Testis (tissue), 3 donors: ENCODE results near the gene SLC41A3. TPM values are rescaled to one million over a fixed set of nuclear protein-coding genes. Genes with fewer than 3 reads are reported as not detected.

Experiments used
- DNase-seq: peaks from one replicate; pipeline ENCODE4 v3.0.0-alpha.2; 2019
- H3K27ac ChIP-seq, 2 donors: fragments of 200-600 bp; sonication (generic); one replicate each; pipeline ENCODE4 v1.5.1; 2019
- H3K27me3 ChIP-seq: fragments of 200-600 bp; sonication (generic); one replicate; pipeline ENCODE4 v1.5.1; 2019
- H3K36me3 ChIP-seq: fragments of 200-600 bp; sonication (generic); one replicate; pipeline ENCODE4 v1.5.1; 2017; ENCODE audit warnings: low read depth; ENCODE audit errors: missing control alignments
- H3K4me1 ChIP-seq: fragments of 200-600 bp; sonication (generic); one replicate; pipeline ENCODE4 v1.5.1; 2019
- H3K4me3 ChIP-seq, 2 donors: fragments of 200-600 bp; sonication (generic); one replicate each; pipeline ENCODE4 v1.5.1; 2017 to 2019
- H3K9me3 ChIP-seq: fragments of 200-600 bp; sonication (generic); one replicate; pipeline ENCODE4 v1.5.1; 2017
- POLR2A ChIP-seq: fragments of 450-650 bp; IDR thresholded peaks from one replicate; pipeline ENCODE4 v1.6.1; 2017; ENCODE audit warnings: antibody characterized with exemption, mild to moderate bottlenecking, moderate library complexity
- WGBS, 2 donors: methylation state at CpG; one replicate each; pipeline ENCODE4 v1.1.5; 2018; 5-methylcytosine and 5-hydroxymethylcytosine counted together
- intact Hi-C: fragments of 100-400 bp; cut with DNase I; formaldehyde crosslinking; loops from one replicate; pipeline ENCODE4 v1.15.1; 2023; ENCODE audit warnings: low total_unique reads
- polyA plus RNA-seq: library from polyadenylated mRNA; stranded (reverse); fragments of 350-450 nt; fragmentation: Illumina TruSeq; extraction: RNeasy Lipid Tissue Mini Kit (QIAGEN cat#74804); gene quantifications from one replicate; pipeline ENCODE4 v1.2.3, GENCODE V29; 2014; ENCODE audit warnings: low read depth, low replicate concordance; ENCODE audit not compliant: insufficient read depth
- total RNA-seq, 2 donors: library from RNA; depleted of rRNA; stranded (reverse); fragments of >200 nt; gene quantifications; one replicate each; pipeline ENCODE4 v1.2.3, GENCODE V29; 2016
- TF ChIP-seq, protein P1 (sequence below), 3 experiments: fragments of 450-650 bp in 2 of 3; fragments of 200-600 bp in 1 of 3; sonication (generic) in 1 of 3; IDR thresholded peaks; one replicate each; pipeline ENCODE4 v1.5.1; 2016 to 2019; ENCODE audit warnings: antibody characterized with exemption in 3 of 3, mild to moderate bottlenecking in 2 of 3, moderate library complexity in 1 of 3

SLC41A3 gene
- total and polyA plus RNA-seq, 3 donors from 2014 or later = 160 to 220 (median 161) TPM

DNA sequence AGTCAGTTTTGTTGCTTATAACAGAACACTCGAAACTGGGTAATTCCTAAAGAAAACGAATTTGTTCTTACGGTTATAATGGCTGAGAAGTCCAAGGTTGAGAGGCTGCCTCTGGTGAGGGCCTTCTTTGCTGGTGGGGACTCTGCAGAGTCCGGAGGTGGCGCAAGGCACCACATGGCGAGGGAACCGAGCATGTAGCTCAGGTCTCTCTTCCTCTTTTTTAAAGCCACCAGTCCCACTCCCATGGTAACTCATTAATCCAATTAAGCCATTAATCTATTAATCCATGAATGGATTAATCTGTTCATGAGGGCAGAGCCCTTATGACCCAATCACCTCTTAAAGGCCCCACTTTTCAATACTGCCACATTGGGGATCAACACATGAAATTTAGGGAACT lies 64.9 kb downstream of the SLC41A3 start:
- Histone ChIP-seq H3K27ac (no peak overlapping the region), H3K36me3 (no peaks in the 10 kb centered on the region), H3K4me3 (no peak overlapping the region), H3K4me1 (peaks cover 14% of the 10 kb centered on the region), H3K27me3 (no peaks in the 10 kb centered on the region), H3K9me3 (no peaks in the 10 kb centered on the region)
- intact Hi-C loops = no loop called here
- WGBS, 2 donors = 90% methylated on average over 7 of the region's 7 CpGs
- no peak for TF ChIP-seq POLR2A
- TF ChIP-seq, protein P1, sequence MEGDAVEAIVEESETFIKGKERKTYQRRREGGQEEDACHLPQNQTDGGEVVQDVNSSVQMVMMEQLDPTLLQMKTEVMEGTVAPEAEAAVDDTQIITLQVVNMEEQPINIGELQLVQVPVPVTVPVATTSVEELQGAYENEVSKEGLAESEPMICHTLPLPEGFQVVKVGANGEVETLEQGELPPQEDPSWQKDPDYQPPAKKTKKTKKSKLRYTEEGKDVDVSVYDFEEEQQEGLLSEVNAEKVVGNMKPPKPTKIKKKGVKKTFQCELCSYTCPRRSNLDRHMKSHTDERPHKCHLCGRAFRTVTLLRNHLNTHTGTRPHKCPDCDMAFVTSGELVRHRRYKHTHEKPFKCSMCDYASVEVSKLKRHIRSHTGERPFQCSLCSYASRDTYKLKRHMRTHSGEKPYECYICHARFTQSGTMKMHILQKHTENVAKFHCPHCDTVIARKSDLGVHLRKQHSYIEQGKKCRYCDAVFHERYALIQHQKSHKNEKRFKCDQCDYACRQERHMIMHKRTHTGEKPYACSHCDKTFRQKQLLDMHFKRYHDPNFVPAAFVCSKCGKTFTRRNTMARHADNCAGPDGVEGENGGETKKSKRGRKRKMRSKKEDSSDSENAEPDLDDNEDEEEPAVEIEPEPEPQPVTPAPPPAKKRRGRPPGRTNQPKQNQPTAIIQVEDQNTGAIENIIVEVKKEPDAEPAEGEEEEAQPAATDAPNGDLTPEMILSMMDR (IDR thresholded peaks at IDR 0.05) = no peak
- DNase-seq = no peak

DNA sequence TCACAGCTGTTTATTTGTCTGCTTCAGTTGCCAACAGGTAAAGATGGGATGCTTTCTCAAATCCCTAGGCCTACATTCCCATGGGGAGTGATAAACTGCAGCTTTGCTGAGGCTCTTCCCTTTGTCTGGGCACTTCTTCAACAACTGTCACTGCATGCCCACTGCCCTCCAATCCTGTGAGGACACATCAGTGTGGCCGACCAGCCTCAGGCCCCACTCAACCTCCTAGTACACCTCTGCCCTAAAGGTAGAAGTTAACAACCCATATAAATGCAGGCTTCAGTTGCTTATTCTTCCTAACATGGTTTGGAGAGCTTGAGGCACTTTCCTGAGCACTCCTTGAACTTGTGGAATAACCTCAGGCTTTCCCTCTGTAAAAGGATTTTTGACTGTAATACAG lies 65.4 kb downstream of the SLC41A3 start:
- no peak for DNase-seq
- WGBS, 2 donors = 95 to 100% methylated on average over 1 of the region's 1 CpG
- Histone ChIP-seq H3K9me3 (no peaks in the 10 kb centered on the region), H3K4me3 (no peak overlapping the region), H3K36me3 (no peaks in the 10 kb centered on the region), H3K27ac (no peak overlapping the region), H3K27me3 (no peaks in the 10 kb centered on the region), H3K4me1 (peaks cover 14% of the 10 kb centered on the region)
- intact Hi-C loops = no loop called here
- TF ChIP-seq POLR2A = no peak
- TF ChIP-seq, protein P1 (IDR thresholded peaks at IDR 0.05) = no peak

DNA sequence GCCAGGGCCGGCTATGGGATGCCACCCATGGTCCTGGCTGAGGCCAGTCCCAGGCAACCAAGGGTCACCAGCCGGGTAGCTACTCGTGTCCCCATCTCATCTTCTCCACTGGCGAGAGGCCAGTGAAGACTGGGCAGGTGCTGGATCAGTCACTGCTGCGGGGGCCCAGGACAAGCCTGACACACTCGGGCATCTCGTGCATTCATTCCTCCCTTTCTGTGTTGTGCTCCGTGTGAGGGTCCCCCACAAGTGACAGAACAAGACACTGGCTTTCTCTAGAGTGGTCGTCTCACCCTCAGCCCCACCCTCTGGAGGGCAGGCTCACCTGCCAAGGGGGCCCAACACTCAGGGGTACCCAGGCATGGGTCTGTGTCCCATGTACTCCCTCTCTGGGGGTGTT lies 66.6 kb downstream of the SLC41A3 start:
- H3K27me3 ChIP-seq = no peaks in the 10 kb centered on the region
- DNase-seq = no peak
- no peaks in the 10 kb centered on the region for H3K36me3 ChIP-seq
- H3K4me3 ChIP-seq = no peak overlapping the region
- no peak overlapping the region for H3K27ac ChIP-seq
- peaks cover 8% of the 10 kb centered on the region for H3K4me1 ChIP-seq
- no peak for TF ChIP-seq POLR2A
- TF ChIP-seq, protein P1 (IDR thresholded peaks at IDR 0.05) = no peak
- intact Hi-C loops = no loop called here
- 94 to 100% methylated on average over 4 to 9 of the region's 9 CpGs for WGBS, 2 donors
- H3K9me3 ChIP-seq = no peaks in the 10 kb centered on the region

DNA sequence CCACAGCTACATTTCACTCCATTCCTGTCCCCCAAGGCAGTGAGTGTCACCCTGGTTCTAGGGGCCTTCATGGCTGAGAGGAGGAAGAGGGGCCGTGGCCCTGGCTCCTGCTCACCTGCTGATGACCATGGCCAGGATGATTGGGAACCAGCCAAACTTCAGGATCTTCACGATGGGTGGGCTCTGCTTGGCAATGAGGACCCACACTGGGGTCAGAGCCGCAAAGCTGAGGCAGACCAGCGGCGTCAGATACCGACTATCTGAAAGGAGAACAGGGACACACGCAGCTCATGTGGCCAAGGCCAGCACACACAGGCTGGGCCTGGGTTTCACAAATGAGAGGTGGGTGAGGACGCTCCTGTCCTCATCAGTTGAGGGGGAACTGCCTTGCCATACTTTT lies 67.3 kb downstream of the SLC41A3 start:
- TF ChIP-seq POLR2A = no peak
- TF ChIP-seq, protein P1 (IDR thresholded peaks at IDR 0.05) = no peak
- Histone ChIP-seq H3K4me3 (no peak overlapping the region), H3K27ac (no peak overlapping the region), H3K9me3 (no peaks in the 10 kb centered on the region), H3K27me3 (no peaks in the 10 kb centered on the region), H3K36me3 (no peaks in the 10 kb centered on the region), H3K4me1 (peaks cover 6% of the 10 kb centered on the region)
- intact Hi-C loops = no loop called here
- DNase-seq = no peak
- WGBS, 2 donors = 93 to 95% methylated on average over 8 of the region's 8 CpGs

DNA sequence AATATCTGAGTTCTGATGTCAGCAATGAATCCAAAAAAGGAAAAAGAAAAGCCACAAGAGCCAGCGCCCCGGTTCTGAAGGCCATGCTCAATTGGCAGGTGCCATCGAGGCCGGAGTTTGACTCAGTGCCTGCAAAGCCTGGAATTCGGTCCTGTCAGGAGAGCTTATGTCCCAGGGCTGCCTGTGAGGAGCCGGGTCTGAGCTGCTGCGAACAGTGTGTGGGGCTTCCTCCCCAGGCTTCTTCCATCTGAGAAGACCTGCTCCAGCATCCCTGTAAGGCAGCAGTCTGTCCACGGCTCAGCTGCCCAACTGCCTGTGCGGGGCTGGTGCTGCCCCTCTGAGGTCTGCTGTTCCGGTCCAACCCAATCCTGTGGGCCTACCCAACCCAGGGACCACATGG lies 68.8 kb downstream of the SLC41A3 start:
- intact Hi-C loops = no loop called here
- Histone ChIP-seq H3K4me3 (no peak overlapping the region), H3K9me3 (no peaks in the 10 kb centered on the region), H3K27ac (no peak overlapping the region), H3K36me3 (no peaks in the 10 kb centered on the region), H3K4me1 (no peaks in the 10 kb centered on the region), H3K27me3 (no peaks in the 10 kb centered on the region)
- WGBS, 2 donors = 83 to 85% methylated on average over 10 of the region's 10 CpGs
- no peak for DNase-seq
- no peak for TF ChIP-seq POLR2A
- TF ChIP-seq, protein P1 (IDR thresholded peaks at IDR 0.05) = no peak
